ENCODE results near the gene TMEM212. TPM values are rescaled to one million over a fixed set of nuclear protein-coding genes. Genes with fewer than 3 reads are reported as not detected.

TMEM212 gene
- total RNA-seq, 1 experiment from 2014 or later: not detected

DNA sequence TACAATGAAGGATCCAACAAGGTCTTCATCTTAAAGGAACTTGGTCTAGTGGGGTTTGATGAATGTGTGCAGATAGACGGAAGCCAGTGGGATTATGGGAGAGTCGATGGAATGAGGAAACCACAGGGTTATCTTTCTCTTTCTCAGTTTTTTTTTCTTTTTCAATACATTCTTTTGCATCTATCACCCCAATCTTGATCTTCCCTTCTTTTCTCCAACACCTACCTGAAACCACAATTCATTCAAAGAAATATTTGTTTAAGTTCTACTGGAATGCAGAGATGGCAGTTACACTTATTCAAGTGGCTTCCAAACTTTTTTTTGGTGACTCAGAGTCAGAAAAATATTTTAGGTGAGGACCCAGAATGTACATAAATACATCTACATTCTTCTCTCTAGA, 1.7 kb downstream of the TMEM212 start:
- 0 out of 2 replicates have a peak, but pooled peaks cover 1% of the 10 kb centered on the region for H3K27me3 Mint-ChIP-seq (ENCODE audit: low read depth)

More for the DNA sequence above, 1.7 kb downstream of the TMEM212 start:
- H3K79me1 ChIP-seq (ENCODE audit: insufficient read depth, low read depth, low read length, poor library complexity, severe bottlenecking): no peaks in the 10 kb centered on the region
- H2BK15ac ChIP-seq (ENCODE audit: low read depth, low read length): no peak overlapping the region
- no peak overlapping the region for H4K5ac ChIP-seq (ENCODE audit: insufficient read length, low read depth, low read length)
- Mint-ChIP-seq H3K9me3 (no peaks in the 10 kb centered on the region; a peak in 1 of 5 replicates), H3K4me1 (peaks cover 4 to 15% of the 10 kb centered on the region in 2 experiments), H3K36me3 (ENCODE audit: insufficient read depth in 1 of 3, low read depth in 3 of 3) (no peaks in the 10 kb centered on the region; a peak in 1 of 7 replicates), H3K27ac (no peak overlapping the region), H3K4me3 (no peak overlapping the region)
- H3K18ac ChIP-seq (ENCODE audit: insufficient read length, low read depth, low read length): no peak overlapping the region
- TF ChIP-seq, protein P1, sequence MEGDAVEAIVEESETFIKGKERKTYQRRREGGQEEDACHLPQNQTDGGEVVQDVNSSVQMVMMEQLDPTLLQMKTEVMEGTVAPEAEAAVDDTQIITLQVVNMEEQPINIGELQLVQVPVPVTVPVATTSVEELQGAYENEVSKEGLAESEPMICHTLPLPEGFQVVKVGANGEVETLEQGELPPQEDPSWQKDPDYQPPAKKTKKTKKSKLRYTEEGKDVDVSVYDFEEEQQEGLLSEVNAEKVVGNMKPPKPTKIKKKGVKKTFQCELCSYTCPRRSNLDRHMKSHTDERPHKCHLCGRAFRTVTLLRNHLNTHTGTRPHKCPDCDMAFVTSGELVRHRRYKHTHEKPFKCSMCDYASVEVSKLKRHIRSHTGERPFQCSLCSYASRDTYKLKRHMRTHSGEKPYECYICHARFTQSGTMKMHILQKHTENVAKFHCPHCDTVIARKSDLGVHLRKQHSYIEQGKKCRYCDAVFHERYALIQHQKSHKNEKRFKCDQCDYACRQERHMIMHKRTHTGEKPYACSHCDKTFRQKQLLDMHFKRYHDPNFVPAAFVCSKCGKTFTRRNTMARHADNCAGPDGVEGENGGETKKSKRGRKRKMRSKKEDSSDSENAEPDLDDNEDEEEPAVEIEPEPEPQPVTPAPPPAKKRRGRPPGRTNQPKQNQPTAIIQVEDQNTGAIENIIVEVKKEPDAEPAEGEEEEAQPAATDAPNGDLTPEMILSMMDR (conservative IDR thresholded peaks at IDR 0.05): no peak
- H3K4me2 ChIP-seq (ENCODE audit: insufficient read depth, insufficient read length, low read length): no peak overlapping the region
- H3K23me2 ChIP-seq (ENCODE audit: insufficient read length, low read depth, low read length, poor library complexity, severe bottlenecking): no peaks in the 10 kb centered on the region
- H4K20me1 ChIP-seq (ENCODE audit: control insufficient read depth, insufficient read depth, insufficient read length): no peaks in the 10 kb centered on the region
- H2AK5ac ChIP-seq (ENCODE audit: insufficient read length, low read length): no peak overlapping the region
- no peak overlapping the region for H3T11ph ChIP-seq (ENCODE audit: low read length)
- H2BK5ac ChIP-seq (ENCODE audit: insufficient read length, low read length): no peak overlapping the region
- no peak overlapping the region for H2BK20ac ChIP-seq (ENCODE audit: low read depth, low read length, poor library complexity, severe bottlenecking)
- no peak overlapping the region for H3K27ac ChIP-seq (ENCODE audit: insufficient read length, low read depth, low read length)
- H2AFZ ChIP-seq (ENCODE audit: low read length): no peak overlapping the region
- no peak overlapping the region for H3K56ac ChIP-seq (ENCODE audit: insufficient read length, low read depth, low read length)
- no peak for DNase-seq
- H4K91ac ChIP-seq (ENCODE audit: insufficient read length, low read depth, low read length): no peak overlapping the region
- H3K23ac ChIP-seq (ENCODE audit: insufficient read length, low read depth, low read length): no peak overlapping the region
- no CpG with 5 or more reads among the region's 2 CpGs for WGBS (ENCODE audit: extremely low coverage, insufficient read length, low lambda C conversion rate)
- H3K4me1 ChIP-seq (ENCODE audit: insufficient read depth, low read length): no peaks in the 10 kb centered on the region
- no peaks in the 10 kb centered on the region for H3K9me3 ChIP-seq (ENCODE audit: control insufficient read depth, low read depth, low read length)
- H3K4ac ChIP-seq (ENCODE audit: low read depth, low read length): no peak overlapping the region
- H2BK120ac ChIP-seq (ENCODE audit: low read depth, low read length, poor library complexity, severe bottlenecking): no peak overlapping the region
- H3K27me3 ChIP-seq (ENCODE audit: insufficient read depth, low read length): no peaks in the 10 kb centered on the region
- no peak overlapping the region for H4K8ac ChIP-seq (replicated peaks; ENCODE audit: insufficient read length, low read depth, low read length)
- no peak overlapping the region for H2BK12ac ChIP-seq (ENCODE audit: insufficient read length, low read depth, low read length)
- H3K9ac ChIP-seq (ENCODE audit: extremely low read depth, insufficient read length, low read length): no peak overlapping the region
- no peaks in the 10 kb centered on the region for H3K79me2 ChIP-seq (ENCODE audit: insufficient read depth, low read length)
- H3K14ac ChIP-seq (ENCODE audit: insufficient read depth, low read length): no peak overlapping the region

All from H9 (cell line).